COLO668 (cell line): ENCODE measurements around the gene DGKI.

Experiments used
- DNase-seq: peaks from one replicate; lab custom pipeline; 2025; ENCODE audit not compliant: unreplicated experiment; lab: John Stamatoyannopoulos, UW

Gene DGKI

DNA sequence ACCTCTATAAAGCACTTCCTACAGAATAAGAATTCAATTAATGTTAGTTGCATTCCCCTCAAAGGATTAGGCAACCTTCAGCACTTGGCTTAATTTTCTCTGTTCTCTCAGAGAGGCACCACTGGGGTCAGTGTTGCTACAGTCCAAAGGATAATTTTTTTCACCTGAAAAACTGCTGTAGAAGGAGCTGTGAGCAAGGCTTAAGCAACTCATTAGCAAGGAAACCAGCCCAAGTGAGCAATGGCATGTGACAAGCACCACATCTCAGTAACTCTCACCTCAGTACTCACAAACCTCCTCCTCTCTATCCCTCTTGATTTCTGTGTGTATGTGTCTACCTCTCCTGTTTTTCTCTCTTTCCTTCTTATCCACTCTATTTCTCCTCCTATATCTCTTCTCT lies 55.9 kb downstream of the DGKI start:
- DNase-seq: no peak

DNA sequence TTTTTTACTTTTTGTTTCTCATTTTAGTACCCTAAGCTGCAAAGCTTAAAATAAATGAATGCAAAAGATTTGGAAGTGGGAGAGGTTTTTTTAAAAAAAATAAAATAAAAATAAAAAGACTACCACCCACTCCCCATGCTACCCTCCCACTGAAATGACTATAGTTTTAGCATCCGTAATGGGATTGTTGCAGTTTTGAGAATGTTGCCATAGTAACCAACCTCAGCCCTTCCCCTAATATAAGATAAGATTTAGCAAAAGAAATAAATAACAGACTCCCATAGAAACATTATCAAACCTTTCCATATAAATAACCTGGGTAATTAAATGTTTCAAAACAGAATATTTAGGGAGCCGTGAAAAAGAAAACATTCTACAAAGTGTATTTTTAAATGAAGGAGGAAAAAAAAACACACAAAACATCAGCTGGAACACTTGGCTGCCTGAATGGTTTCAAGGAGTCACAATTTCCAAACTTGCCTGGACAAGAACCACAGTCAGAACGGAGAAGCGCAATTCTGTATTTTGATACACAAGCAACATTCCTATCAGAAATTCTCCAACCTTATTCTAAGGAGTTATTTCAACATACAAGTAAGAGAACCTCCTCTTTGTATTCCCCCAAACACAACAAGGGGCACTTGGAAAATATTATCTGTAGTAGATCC lies 57.4 kb downstream of the DGKI start:
- DNase-seq: no peak

DNA sequence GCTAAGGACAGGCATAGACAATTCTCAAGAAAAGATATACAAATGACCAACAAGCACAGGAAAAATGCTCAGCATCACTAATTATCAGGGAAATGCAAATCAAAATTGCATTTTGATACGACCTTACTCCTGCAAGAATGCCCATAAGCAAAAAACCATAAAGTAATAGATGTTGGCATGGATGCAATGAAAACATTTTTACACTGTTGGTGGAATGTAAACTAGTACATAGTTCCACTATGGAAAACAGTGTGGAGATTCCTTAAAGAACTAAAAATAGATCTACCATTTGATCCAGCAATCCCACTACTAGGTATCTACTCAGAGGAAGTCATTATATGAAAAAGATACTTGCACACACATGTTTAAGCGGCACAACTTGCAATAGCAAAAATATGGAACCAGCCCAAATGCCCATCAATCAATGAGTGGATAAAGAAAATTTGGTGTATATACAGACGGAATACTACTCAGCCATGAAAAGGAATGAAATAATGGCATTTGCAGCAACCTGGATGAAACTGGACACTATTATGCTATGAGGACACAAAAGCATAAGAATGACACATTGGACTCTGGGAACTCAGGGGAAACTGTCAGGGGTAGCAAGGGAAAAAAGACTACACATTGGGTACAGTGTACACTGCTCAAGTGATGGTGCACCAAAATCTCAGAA lies 59.3 kb downstream of the DGKI start:
- no peak for DNase-seq

DNA sequence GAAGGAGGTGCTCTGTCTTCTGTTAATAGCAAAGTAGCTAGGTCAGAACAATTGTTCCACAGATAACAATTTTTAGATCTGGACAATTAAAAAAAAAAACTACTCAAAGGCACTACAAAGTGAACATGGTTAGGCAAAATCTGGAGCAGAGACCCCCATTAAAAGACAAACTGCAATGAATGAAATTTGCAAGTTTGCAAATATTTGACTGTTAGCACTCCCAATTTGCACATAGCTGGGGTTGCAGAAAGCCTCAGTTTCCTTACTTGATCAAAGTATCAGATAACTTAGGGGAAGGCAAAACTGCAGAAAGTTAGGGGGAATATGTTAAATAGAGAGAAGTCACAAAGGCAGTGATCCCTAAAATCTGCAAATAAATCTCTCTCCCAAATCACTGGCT lies 68.3 kb downstream of the DGKI start:
- DNase-seq: no peak

DNA sequence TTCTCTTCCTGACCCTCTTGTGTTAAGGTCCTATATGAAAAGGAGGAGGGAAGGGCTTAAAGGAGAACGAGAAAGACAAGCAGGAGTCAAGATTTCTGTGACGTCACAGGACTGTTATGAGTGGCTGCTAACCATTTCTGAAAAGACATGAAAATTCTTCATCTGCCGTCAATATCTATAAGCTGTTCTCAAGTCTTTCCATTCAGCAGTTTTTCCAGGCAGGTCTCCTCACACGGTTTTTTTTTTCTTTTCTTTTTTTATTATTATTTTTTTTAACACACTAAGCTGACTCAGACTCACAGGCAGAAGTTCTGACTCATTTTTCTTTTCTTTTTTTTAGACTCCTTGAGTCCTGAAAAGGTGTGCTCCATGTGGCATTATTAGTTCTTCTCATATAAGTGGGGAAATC lies 72.0 kb downstream of the DGKI start:
- no peak for DNase-seq

DNA sequence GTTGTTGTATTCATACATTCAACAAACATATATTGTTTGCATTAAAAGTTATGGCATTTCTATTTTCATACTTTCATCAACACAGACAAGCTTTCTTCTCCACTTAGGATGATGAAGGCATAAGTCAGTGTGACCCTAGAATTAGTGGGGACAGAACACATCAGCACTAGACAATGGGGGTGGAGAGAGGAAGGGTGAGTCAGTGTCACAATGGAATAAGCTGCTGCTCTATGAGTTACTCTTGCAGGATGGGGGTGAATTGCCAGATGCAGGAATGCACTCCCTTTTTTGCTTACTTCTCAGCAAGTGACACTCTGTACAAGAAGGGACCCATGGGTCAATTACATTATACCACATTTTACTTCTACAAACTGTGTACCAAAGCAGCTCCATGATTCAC lies 74.0 kb downstream of the DGKI start:
- DNase-seq: no peak

DNA sequence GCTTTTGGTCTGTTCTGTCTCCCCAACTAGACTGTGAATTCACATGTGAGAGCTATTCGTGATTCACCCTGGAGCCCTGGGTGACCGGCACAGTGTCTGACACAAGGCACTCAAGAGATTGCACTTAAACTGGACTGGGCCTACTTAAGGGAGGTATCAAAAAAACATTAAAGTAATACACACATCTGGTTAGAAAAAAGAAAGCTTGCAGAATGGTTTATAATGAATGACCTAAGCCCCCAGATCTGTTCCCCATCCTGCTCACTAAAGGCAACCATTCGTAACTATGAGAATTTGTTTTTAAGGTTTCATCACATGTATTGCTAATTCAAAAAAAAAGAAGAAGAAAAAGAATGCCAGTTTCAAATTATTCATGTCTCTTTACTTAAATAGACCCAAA lies 74.5 kb downstream of the DGKI start:
- DNase-seq: no peak

DNA sequence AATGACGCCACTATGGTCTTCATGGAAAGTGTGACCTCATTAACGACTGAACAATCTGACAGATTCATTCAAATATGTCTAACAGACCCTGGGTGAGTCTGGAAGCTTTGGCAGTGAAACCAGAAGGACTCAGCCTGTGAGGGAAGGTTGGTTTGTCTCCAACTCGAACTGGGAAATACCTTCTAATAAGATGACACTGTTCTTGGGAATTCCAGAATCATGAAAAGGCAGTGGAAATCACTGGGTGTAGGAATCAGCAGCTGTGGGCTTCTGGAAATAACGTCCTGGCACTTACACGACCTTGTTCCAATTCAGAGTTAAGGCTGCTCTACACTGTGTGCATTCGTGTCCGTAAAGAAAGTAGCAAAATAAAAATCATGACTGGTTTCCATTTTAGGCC lies 75.1 kb downstream of the DGKI start:
- no peak for DNase-seq

DNA sequence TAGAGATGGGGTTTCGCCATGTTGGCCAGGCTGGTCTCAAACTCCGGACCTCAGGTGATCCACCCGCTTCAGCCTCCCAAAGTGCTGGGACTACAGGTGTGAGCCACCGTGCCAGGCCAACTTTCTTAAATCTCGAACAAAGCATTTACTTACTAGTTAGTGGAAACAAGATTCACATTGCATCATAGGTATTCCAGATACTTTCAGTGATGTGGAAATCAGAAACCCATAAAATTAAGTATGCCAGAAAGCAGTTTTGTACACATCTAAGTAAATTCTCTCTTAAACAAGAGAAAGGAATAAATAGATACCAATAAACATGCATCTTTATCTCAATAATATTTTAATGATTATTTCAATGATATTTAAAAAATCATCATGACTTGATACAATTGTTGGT lies 75.5 kb downstream of the DGKI start:
- no peak for DNase-seq

DNA sequence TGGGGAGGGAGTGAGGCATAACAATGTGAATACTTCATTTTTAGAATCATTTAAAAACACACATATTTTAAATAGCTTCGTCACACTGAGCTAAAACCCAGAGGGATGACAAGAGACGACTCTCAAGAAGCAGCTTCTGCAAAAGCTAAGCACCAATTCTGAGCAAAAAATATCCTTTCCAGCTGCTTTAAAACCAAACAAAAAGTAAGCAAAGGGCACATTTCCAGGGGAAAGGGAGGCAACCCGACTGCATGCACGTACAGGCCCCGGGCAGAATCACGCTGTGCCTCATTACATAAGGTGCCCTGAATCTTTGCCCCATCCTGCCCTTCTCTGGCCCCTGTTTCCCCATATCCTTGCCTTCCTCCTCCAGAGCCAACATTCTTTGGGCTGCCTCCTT lies 78.4 kb downstream of the DGKI start:
- no peak for DNase-seq

DNA sequence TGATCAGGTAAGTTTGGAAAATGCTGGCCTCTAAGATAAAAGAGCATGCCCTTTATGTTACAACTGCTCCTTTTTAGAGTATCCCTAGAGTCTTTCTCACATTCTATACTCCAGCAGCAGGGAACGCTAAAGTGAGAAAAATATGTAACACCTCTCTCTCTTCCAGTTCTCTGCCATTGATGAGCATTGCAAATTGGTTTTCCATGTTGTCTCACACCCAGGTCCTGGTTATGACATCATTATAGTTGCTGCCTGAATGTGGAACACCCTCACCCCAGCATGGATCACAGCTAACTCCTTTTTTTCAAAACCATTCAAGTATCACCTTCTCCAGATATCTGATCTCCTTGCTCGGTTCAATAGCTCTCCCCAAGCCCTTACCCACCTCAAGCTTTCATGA lies 84.4 kb downstream of the DGKI start:
- DNase-seq: no peak

DNA sequence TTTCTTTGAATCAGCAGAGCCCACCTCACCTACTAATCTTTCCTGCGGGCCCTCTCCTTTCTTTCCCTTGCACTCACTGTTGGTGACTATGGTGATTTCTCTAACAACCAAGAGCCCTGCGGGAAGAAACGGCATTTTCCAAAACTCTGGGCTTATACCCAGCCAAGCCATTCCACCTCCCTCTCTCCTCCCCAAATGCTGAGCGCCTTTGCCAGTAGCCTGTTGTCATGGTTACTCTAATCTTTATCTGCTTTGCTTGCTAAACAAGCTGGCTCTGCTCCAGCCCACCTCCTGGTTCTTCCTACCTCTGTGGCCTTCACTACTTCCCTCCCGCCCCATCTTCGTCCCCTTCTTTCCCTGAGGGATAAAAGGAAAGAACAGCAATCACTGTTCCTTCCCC lies 86.7 kb downstream of the DGKI start:
- DNase-seq: no peak

DNA sequence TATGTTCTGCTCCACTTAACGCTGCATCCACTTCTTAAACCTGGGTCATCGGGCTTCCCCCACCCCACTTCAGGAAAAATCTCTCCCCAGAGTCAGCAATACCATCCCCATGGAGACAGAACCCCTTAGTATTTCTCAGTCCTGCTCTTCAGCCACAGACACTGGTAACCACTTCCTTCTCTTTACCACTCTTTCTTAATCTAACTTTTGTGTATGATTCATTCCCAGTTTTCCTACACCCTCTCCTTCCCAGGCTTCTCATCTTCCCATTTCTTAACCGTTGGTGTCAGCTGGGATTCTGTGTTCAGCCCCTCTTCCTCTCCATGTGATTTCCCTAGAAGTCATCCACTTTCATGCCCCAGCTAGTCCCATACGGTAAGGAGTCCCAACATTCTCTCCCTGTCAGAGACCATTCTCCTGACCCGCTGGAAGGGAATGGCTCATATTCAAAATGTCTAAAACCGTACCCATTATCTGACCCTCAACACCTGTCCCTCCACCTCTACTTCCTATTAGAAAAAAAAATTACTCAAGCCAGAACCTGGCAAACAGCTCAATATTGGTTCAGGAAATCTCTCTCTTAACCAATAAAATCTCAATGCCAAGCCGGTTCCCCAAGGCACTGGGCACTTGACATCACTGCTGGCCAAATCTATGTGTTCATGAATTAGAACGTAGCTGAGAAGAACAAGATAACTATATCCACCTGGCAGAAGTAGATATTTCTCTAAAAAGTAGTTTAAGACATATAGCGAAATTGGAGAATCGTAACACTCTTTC lies 89.4 kb downstream of the DGKI start:
- no peak for DNase-seq

DNA sequence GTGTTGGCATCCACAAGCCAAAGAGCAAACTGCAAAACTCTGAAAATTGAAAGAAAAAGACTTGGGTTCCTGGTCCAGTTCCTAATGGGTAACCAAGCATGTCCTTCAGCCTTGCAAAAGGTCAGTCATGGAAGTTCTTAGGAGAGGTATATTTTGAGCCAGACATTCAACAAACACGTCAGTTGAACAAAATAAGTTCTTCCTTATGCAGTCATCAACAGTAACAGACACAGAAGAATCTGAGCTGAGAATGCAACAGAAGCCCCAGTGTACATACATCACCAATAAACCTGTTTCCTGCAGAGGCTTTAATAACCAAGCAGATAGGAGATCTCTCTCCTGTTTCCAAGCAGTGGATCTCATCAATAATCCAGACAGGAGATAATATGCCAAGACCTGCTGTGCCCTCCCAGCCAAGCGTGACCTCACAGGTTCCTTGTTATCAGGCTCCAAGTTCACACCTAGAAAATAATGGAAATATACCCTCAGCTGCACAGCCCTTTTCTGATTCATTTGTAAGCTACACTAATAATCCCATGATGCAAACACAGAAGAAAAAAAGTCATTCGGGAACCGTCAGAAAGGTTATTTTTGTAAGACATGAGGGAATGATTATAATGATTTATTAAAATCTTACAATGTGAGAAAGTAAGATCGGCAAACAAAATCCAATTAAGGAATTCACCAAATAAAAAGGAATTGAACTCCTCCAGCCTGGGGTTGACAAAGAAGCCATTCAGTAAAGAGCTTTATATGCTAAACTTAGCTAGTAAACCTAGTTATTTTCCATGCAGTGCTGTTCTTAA lies 90.7 kb downstream of the DGKI start:
- DNase-seq: no peak

DNA sequence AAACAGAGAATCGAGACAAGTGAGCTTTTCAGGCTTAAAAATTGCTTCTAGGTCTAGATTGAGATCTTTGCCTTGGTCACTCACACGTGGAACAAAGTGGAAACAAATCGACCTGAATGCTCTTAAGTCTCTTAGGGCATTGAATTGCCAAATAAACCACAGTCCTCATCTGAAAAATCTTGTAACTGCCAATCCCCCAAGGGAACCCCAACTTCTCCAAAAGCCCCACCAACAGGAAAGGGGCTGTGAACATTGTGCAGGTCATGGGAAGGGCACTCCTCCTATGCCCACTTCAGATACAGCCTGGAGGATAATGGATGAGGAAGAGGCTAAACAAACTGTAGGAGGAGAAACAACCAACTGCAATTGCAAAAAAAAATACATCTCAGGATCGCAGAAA lies 91.3 kb downstream of the DGKI start:
- DNase-seq: no peak

DNA sequence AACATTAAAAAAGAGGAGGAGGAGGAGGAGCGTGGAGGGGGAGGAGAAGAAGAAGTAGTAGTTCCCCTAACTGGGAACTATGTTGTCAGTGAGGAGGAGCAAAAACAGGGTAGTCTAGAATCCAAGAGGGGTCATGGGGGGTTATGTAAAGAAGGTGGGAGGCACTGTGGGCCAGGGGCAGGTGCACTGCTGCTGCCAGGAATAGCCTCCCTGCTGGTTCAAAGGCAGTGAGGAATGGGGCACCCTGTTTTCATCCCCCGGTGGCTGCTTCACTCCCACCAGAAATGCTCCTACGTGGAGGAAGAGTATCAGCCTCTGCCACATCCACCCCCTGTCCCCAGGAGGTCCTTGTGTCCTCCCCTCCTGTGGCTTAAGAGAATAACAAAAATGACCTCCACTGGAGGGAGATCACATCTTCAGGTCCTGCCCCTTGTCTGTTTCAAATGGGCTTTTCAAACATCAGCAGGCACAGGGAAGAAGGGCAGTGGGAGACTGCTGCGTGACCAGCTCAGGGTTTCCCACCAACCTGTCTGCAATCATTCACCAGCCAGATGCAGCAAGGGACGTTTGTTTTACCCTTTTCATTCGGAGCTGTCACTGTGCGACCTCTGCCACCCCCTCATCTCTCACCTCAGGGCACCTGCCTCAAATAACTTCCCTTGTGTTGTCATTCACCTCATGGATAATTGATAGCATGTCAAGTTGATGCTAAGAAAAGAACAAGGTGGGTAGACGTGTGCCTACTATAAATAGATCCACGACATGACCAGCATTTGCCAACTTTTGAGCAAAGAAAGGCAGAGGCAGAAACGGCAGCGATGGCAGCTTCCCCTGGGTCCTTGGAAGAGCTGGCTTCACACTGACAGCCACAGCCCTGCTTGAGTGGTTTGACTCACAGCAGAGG lies 92.6 kb downstream of the DGKI start:
- DNase-seq: no peak

DNA sequence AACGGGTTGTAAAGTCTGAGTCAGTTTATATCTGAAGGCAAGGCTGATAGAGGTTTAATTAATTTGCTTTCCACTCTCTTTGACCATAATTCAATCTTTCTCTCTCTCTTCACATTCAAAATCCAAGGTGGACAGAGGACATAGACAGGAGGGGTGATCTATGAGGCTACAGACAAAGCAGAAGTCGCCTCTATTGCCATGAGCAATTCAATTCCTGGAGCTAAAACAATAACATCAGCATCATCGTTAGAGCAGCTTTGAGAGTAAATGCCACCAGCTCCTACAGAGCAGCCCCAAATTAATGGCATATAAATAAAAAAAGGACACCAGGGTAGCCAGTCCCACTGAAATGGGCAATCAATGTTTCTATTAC lies 93.2 kb downstream of the DGKI start:
- no peak for DNase-seq

DNA sequence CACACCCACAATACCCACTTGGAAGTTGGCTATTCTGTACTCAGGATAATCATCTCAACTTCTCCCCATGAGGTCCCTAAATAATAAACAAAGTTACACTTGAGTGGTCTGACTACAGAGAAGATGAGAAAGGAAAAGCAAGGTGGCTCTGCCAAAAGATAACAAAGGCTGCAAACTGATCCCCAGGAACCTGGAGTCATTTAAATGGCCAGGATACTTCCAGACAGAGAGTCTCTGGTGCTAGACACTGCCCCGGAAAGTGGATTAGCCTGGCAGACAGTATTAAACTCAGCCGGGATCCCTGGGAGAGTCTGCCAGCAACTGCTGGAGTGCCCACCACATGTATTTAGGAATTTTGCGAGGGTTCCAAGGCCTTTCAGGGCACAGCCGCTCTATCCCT lies 93.7 kb downstream of the DGKI start:
- DNase-seq: no peak

DNA sequence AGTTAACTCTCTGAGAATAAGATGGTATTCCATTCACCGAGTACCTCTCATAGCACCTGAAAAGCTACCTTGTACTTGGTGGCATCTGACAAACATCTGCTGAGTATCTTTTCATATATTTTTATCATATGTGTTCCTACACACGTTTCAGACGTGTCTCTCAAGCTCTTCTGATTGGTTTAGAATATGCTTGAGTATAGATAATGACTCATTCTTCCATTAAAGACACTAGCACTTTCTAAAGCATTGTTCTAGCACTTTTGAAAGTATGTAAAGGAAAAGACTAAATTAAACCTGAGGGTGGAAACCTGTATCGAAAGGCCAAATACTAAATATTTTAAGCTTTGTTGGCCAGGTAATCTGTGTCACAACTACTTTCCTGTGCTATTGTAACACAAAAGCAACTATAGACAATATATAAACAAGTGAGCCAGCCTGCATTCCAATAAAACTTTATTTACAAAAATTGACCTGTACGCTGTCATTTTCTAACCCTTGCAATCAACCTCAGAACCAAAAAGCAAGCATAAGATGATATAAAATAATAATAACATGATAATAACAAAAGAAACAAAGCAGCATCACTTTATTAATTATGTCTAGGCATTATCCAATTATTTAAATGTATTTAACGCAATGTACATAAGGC lies 95.3 kb downstream of the DGKI start:
- no peak for DNase-seq
